Activated CD8-positive, alpha-beta memory T cell treated with anti-CD3 and anti-CD28 coated beads for 48 hours (primary cell): ENCODE results near the gene TRERF1.
"Not testable (repeated sequence)": the region's sequence is repeated elsewhere in the genome, so short reads cannot be mapped to it uniquely, and the experiment has no call there.

Experiments
- DNase-seq, 3 experiments: peaks; one replicate each; pipeline ENCODE4 v3.0.0-alpha.2; 2020; ENCODE audit warnings: low read depth in 2 of 3, low spot score in 2 of 3

The TRERF1 gene

DNA sequence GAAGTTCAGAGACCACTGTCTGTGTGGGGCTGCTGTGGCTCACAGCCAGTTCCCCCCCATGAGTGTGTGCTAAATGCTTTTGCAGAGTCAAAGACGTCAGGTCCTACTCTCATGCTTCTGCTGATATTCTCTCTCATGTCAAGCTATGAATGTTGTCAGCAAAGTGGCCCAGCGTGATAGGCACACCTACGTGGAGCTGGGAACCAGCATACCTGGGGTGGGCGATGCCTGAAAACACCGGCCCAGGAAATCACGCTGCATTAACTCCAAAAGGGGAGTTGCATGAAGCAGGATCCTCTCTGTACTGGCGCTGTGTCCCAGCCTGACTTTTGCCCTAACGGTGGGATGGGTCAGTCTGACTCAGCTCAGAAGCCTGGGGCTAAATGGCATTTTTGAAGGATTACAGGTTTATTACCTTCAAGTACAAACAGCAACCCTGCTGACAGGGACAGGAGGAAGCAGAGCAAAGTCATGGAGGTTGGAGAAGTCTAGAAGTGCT is 225.0 kb downstream of the TRERF1 start:
- no peak for DNase-seq

DNA sequence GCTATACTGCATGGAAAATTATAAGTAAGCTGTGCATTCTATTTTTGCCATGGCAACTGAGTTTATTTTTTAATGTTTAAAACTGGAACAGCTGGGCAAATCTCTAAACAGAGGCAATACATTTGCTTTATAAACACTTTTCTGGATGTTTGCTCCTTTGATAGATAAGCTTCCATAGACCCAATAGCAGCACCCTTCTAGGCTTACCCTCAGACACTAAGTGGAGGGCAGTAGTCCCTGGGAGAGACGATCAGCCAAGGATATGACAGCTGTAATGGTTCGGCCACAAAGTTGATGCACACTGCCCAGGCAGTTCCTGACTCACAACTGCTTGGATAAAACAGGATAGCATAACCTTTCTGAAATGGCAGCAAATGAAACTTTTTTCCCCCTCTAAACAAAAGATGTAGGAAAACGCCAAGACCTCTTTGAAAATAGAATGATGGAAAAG is 225.5 kb downstream of the TRERF1 start:
- no peak for DNase-seq

DNA sequence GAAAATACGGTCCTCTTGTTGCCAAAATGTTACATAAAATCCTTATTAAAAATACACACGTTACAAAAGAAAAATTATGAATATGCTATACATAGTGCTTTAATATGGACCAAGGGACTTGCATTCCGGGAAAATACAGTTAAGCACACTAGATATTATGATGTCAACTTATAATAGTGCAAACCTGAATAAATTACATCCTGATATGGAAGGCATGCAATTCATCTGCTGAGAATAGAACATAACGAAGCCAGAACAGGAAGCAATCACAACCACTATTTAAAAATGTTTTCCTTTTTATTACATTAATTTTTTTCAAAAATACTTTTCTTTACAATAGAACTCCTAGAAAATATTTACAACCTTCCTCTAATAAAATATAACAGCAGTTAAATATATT is 226.3 kb downstream of the TRERF1 start:
- DNase-seq: no peak

GRCh38 chr6:42225029-42225339 is 226.7 kb downstream of the TRERF1 start:
- DNase-seq: no peak

DNA sequence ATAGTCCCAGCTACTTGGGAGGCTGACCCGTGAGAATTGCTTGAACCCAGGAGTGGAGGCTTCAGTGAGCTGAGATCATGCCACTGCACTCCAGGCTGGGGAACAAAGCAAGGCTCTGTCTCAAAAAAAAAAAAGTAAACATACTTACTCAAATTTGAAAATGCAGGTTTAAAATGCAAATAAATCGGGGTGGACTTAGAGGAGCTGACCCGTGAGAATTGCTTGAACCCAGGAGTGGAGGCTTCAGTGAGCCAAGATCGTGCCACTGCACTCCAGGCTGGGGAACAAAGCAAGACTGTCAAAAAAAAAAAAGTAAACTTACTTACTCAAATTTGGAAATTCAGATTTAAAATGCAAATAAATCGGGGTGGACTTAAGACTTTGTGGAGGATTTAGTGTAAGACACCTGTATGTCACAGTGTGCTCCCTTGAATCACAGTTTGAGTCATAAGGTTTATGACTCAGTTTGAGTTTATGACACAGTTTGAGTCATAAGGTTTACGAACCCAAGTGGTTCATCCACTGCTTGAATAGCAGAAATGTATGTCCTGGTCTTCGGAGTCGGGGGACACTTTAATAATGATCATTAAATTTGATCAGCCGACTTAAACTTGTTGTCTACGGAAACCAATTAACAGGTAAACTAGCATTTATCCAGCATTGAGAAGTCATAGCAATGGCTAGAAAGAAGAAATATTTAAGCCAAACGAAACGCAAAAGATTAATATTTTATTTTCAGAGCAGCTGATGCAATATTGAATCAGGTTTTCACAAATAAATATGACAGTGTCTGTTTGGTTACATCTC is 227.3 kb downstream of the TRERF1 start:
- DNase-seq: no peak

DNA sequence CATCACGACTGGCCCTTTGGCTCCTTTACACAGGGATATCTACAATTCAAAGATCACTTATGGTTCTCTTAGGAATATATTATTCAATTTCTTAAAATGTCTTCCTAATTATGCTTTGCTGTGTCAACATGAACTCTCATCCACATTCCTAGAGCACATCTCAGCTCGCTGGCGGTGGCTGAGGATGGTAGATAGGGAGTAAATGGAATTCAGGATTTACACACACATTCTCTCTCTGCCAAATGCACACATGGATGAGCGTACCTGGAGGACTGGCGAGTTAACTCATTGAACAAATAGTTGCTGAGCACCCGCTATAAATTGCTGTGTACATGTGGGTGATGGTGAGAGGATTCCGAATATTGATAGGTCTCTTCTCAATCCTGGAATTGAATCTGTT is 229.3 kb downstream of the TRERF1 start:
- no peak for DNase-seq

DNA sequence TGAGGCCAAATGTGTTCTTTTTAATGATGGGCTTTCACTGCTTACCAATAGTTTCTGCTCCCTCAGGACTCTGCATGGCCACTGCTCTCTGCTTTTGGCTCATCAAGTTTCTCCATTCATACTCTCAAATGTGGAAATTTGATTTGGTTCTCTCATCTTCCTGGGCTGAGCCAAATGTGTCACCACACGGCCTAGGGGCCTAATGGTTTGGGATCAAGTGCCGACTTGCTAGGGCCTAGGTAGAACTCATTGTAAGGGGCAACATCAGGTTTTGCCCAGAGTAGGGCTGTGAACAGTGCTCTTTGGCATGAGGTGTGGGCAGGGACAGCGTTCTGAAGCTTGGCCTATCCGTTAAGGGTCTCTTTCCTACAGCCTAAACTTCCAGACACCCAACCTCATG is 230.2 kb downstream of the TRERF1 start:
- no peak for DNase-seq

DNA sequence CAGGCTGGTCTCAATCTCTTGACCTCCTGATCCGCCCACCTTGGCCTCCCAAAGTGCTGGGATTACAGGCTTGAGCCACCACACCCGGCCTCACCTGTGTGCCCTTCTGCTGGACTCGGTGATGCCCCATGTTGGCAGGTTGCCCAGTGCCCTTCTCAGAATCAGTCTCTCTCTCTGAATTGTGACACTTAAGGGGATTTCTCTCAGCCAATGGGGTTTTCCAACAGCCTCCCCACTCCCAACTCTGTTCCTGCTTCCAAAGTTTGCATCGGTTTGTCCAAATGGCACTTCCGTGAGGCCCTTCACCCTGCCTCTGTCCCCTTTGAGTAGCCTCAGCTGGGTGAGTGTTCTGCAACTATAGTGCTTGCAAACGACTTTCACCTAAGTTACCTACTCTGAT is 230.9 kb downstream of the TRERF1 start:
- no peak for DNase-seq

DNA sequence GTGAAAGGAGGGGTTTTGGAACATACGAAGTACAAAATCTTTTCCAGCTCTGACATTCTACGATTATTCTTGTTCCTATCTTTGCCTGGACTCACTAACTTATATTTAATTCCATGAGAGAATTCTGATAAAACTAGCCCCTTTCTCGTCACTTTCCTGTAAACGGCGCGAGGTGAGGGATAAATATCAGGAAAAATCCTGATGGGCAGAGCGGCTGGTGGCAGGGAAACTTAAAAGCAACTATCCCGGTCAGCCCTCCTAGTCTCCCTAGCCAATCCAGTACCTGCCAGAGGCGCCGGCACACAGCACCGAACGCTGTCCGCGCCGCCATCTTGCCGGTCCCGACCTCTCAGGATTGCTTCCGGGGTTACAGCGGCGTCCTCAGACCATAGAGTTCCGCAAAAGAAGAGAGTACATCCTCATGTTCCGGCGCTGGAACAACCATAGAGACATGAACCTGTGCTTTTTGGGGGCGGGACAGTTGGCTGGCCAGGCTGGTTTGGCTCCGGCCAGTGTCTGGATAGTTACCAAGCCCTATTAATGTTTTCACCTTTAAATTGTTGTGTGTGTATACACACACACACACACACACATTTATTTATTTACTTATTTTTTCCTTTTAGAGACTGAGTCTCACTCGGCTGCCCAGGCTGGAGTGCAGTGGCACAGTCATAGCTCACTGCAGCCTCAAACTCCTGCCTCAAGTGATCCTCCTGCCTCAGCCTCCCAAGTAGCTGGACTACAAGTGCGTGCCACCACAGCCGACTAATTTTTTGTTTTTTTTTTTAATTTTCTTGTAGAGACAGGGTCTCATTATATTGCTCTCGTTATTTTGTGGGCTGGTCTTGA is 234.0 kb downstream of the TRERF1 start, which contains the start of gene MRPS10:
Gene MRPS10, minus strand, starts transcription at position 343 of the 849 bp plus-strand sequence. Its CDS starts 12 bp downstream, at position 331.
- DNase-seq: peak; percentile 74 to 78 (median 78)

DNA sequence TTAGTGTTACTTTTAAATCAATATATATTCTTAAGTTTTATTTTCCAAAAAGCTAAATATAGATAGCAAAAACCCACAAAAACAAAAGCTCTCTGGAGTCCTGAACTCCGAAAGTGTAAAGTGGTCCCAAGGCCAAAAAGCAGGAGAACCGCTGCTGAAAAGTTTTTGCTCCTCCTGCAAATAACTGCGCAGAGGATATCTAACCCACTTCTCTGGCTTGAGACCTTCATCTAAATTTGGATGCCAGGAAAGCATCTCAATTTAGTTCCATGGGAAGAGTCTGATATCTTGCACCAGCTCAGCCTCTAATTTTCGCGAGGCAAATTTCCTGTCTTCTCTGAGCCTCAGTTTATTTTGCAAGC is 234.6 kb downstream of the TRERF1 start:
- DNase-seq: no peak

GRCh38 chr6:42216495-42216894 is 235.2 kb downstream of the TRERF1 start:
- not testable (repeated sequence) for DNase-seq

DNA sequence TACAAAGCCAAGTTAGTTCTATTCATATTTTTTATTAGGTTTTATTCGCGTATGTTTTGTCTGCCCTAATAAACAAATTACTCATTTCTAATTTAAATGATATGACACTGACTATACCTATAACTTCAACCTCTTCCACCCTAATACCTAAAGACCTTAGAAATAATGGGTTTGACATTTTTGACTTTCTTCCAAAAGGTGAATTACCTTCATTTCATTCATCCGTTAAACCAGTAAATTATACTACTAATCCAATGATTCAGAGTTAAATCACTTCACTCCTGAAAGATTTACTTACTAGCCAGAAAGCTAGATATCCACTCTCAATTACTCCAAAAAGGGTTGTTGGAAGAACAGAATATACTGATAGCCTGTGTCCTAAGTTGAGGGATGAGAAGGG is 239.3 kb downstream of the TRERF1 start:
- DNase-seq: no peak

DNA sequence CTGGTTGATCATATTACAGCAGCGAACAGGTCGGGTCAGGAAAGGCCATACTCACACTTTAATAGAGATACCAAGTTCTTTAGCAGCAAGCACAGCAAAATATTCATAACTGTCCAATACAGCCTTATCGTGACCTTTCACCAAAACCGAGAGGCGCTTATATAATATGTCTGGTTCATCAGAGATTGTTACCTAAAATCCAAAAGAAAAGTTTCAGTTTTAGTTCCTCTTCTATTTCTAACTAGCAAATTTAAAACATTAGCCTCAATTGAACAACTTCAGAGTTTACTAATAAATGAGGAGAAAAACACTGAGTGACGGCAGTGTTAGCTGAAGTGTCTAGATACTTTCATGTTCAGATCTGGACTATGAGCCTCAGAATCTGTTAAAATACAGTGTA is 240.0 kb downstream of the TRERF1 start:
- no peak for DNase-seq

DNA sequence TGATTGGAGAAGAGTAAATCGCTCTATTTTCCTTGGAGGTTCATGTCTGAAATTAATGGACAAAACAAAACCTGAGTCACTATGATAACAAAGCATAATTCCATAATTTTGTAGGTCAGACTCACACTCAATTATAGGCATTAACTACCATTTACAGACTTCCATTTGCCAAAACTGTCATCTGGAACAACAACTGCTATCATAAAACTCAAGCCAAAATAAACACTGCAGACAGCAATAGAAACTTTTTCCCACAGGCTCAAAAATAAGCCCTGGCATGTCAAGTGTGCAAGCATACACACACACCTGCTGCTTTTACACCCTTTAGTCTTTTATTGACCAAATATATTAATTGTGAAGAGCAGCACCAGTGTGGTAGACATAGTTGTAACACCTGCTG is 241.2 kb downstream of the TRERF1 start:
- DNase-seq: no peak

DNA sequence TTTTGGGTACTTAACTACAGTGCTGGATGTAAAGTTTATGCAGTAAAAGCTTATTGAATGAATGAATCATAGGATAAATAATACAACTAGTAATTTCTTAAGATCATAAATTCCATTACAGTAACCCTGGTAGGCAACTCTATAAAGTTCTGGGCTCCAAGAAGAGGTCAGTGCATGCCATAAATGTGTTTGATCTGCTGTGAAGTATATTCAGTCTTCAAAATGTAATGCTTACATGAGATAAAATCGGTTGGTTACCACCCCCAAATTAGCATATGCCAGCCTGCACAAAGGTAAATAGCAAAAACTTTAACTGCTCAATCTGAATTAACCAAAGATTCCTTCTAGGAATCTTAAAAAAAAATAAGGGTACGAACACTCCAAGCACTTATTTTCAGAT is 244.2 kb downstream of the TRERF1 start:
- DNase-seq: not testable (repeated sequence)

GRCh38 chr6:42204768-42205282 is 246.9 kb downstream of the TRERF1 start:
- no peak for DNase-seq

DNA sequence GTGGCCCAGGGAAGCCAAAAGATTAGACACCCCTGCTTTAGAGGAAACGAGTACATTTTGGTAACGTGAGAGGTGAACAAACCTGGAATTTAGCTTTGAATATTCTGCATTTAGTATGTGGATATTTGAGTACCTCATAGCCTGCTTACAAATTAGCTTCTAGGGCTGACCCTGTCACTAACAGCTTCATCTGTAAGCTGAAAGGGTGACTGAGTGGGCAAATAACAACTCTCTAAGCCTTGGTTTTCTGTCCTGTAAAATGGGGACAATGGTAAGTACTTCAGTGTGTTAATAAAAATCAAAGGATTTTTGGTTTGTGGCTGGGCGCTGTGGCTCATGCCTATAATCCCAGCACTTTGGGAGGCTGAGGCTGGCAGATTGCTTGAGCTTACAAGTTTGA is 248.5 kb downstream of the TRERF1 start:
- no peak for DNase-seq

- not testable (repeated sequence) for DNase-seq
Observed at GRCh38 chr6:42202131-42202915, 249.4 kb downstream of the TRERF1 start.

- no peak for DNase-seq
Observed at GRCh38 chr6:42201382-42201781, 250.3 kb downstream of the TRERF1 start.

DNA sequence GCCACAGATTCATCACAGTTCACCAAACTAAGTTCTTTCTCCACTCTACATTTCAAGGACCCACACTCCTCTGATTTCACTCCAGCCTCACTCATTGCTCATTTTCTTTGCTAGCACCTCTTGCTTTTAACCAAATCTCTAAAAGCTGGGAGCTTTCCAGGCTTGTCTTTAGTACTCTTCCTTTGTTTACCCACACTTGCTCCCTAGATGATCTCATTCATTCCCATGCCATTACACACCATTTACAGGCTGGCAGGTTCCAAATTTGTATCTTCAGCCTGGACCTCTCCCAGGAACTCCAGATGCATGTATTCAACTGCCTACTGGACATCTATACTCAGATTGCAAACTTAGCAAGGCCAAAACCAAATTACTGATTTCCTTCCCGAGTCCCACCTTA is 251.7 kb downstream of the TRERF1 start:
- DNase-seq: no peak
